OCI-LY3 (cell line): ENCODE data around the gene IGF2.

Experiments used
- CTCF ChIP-seq: fragments of 200-600, 300-600 bp; sonication (generic); IDR thresholded peaks from 2 replicates; pipeline ENCODE4 v1.5.1; 2014; ENCODE audit warnings: antibody characterized with exemption, low read length, low read depth
- EZH2phosphoT487 ChIP-seq: fragments of 200-600 bp; shearing (Covaris generic); IDR thresholded peaks from 2 replicates; pipeline ENCODE4 v1.6.1; 2018; ENCODE audit warnings: antibody characterized with exemption, mixed run types, low read depth

DNA sequence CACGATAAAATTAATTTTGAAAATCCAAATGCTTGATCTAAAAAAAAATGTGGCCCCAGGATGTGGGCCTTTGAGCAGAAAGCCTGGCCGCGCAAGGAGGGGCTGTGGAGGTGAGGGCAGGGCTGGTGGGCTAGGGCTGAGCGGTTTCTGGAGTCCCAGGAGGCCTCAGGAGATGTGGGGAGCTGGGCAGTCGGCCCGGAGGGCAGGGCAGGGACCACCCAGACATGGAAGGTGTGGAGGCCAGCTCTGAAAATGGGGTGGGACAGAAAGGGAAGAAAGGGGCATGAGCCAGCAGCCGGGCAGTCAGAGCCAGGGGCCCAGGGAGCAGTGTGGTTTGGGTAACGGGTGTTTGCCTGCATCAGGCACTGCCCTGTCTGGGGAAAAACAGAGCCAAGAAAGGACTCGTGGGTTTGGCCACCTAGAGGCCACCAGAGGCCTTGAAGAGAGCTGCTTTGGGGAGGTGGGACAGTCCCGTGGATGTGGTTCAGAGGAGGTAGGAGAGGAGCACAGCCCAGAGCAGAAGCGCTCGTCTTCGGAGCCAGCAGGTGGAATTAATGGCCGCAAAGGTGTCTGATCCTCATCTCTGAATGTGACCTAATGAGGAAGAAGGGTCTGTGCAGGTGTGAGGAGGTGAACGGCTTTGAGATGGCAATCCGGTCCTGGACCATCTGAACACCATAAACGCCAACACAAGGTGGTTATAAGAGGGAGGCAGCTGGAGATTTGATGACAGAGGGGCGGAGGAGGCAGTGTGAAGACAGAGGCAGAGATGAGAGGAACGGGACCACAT lies 50.2 kb downstream of the IGF2 start:
- TF ChIP-seq CTCF (peak; percentile 9; the same call in 1 of the 2 replicates), EZH2phosphoT487 (no peak)
